Suppressor macrophage treated with lipopolysaccharide for 4 hours (primary cell): ENCODE data around the gene NSMCE1.
"Not testable (repeated sequence)": the region's sequence is repeated elsewhere in the genome, so short reads cannot be mapped to it uniquely, and the experiment has no call there.

Source experiments
- DNase-seq: peaks from one replicate; pipeline ENCODE4 v3.0.0-alpha.2; 2020

NSMCE1 gene

DNA sequence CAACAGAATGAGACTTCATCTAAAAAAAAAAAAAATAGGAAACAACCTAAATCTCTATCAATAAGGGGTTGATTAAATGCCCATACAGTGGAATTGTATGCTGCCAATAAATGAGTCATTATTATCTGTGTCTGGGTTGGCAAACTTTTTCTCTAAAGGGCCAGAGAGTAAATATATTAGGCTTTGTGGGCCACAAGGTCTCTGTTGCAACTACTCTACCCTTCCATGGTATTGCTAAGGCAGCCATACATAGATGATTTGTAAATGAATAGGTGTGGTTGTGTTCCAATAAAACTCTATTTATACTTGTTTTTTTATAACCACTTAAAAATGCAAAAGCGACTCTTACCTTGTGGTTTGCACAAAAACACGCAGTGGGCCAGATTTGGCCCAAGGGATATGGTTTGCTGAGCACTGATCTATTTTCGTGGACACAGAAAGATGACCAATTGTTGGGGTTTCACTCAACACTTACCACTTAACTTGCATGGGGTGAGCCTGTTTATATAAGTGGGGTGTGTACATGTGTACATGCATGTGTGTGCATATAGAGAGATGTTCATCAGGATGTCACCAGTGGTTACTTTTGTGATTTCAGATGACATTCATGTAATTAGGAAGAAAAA is 32.8 kb upstream of the NSMCE1 start:
- no peak for DNase-seq

DNA sequence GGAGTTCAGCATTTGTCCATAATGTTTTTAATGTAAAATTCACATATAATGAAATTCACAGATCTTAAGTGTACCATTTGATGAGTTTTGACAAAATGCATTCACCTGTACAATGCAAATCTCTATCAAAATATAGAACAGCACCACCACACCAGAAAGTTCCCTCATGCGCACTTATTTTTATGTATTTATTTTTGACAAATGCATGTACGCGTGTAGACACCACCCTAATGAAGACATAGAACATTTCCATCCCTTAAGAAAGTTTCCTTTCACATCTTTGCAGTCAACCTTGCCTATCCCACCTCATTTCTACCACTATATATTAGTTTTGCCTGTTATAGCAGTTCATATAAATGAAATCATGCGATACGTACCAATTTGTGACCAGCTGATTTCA is 29.6 kb upstream of the NSMCE1 start:
- DNase-seq: no peak

DNA sequence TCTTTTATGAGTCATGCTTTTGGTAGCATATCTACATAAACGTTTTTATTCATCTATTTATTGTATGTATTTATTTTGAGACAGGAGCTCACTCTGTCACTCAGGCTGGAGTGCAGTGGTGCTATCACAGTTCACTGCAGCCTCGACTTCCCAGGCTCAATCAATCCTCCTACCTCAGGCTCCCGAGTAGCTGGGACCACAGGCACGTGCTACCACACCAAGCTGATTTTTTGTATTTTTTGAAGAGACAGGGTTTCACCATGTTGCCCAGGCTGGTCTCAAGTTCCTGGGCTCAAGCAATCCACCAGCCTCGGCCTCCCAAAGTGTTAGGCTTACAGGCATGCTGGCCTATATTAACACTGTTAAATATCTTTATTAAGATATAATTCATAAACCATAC is 24.8 kb upstream of the NSMCE1 start:
- no peak for DNase-seq

DNA sequence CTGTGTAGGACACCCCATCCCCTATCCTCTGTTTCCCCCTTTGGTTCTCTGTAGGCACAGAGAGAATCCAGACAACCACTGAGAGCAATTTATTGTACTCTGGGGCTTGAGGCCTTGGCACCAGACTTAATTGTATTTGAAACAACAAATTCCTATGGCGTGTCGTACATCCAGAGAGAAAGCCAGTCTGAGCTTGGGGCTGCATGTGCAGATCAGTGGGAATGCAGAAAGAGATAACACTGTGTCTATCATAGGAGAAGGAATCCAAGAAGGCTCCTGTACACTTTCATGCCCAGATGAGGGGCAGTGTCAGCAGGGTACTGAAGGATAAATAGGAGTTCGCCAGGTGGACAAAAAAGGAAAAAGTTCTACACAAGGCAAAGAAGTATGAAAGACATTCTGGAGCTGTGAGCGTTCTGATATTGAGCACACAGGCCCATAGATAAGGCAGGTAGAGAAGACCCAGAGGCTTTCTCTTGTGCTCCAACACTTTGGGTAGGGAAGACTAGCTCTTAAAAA is 23.2 kb upstream of the NSMCE1 start:
- DNase-seq: no peak

DNA sequence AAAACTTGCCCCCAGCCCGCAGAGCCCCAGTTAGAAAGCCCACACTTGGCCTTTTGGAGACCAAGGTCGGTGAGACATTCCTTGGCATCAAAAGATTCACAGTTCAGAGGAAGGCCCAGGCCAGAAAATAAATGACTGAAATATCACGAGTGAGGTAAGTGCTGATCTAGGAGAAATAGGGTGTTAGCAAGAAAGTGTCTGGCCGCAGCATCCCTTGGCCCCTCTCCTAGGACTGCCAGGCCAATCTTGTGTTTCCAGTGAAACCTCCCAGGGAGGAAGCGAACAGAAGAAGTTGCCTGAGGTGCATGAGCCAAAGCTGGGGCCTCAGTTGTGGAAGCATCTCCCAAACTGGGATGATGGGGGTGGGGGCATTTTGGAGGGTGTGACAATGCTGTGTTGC is 22.5 kb upstream of the NSMCE1 start:
- no peak for DNase-seq

DNA sequence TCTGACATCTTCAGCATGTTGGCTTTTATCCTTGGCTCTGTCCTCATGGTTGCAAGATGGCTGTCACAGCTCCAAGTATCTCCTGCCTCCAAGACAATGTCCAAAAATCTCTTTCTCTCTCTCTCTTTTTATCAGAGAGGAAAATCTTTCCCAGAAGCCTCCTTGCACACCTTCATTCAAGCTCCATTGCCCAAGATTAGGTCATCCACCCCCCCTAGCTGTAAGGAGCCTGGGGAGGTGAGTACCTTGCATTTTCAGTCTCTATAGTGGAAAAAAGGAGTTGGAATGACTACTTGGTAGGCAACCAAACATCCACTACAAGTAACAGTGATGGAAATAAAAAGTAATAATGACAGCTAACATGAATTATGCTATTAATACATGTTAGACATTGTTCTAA is 22.0 kb upstream of the NSMCE1 start:
- no peak for DNase-seq

DNA sequence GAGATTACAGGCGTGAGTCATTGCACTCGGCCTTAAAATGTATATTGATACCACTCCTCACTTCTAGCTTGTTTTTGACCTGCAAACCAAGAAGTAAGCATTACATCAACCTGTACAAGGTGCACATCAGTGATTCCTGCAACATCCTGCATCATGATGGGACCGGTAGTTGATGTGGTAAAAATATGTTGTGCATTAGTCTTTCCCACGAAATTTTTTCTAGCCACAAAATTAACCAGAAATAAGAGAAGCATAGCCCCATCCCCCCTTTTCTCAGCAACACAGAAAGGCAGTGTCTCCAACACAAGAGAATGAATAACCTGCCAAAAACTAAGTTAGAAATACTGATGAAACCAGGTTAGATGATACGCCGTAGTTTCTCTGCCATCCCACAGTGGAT is 21.1 kb upstream of the NSMCE1 start:
- DNase-seq: no peak

DNA sequence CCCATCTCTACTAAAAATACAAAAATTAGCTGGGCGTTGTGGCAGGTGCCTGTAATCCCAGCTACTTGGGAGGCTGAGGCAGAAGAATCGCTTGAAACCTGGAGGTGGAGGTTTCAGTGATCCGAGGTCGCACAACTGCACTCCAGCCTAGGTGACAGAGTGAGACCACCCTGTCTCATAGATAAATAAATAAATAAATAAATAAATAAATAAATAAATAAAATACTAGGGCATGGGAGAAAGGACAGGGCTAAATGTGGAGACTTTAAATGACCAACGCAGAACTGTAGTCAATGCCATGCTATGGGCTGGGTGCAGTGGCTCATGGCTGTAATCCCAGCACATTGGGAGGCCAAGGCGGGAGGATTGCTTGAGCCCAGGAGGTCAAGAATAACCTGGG is 19.7 kb upstream of the NSMCE1 start:
- DNase-seq: not testable (repeated sequence)

DNA sequence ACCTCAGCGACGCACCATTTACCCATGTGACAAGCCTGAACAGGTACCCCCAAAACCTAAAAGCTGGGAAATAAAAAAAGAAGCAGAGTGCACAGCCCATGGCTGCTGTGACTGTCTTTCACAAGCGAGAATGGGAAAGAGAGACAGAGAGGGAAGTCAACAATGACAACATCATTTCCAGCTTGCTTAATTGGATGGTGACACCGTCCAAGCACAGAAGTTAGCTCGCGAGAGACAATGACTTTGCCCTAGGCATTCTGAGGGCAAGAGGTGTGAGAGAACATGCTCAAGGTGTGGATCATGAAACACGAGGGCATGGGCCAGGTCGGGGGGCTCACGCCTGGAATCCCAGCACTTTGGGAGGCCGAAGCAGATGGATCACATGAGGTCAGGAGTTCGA is 19.3 kb upstream of the NSMCE1 start:
- peak; percentile 77 for DNase-seq

DNA sequence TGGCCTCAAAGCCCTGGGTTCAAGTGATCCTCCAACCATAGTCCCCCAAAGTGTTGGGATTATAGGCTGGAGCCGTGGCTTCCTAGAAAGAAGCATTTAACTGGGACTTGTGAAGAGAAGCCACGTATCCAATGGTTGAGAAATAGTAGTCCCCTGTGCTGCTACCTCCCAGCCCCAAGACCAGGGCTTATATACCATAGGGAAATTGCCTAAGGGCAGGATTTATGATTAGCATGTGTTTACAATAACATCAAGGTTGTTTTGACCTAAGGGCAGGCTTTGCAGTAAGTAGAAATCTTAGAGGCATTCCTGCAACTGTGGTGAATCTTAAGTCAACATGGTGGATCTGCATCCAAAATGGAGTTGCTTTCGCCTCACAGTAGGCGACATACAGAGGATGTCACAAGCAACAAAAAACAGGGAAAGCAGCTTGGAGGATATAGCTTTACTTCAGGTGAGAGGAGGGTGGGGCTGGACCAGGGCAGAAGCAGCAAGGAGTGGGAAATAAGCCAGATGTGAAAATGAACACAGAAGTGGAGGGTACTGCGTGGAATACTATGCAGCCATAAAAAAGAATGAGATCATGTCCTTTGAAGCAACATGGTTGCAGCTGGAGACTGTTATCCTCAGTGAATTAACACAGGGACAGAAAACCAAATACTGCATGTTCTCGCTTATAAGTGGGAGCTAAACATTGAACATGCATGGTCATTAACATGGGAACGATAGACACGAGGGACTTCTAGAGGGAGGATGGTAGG is 18.7 kb upstream of the NSMCE1 start:
- no peak for DNase-seq

DNA sequence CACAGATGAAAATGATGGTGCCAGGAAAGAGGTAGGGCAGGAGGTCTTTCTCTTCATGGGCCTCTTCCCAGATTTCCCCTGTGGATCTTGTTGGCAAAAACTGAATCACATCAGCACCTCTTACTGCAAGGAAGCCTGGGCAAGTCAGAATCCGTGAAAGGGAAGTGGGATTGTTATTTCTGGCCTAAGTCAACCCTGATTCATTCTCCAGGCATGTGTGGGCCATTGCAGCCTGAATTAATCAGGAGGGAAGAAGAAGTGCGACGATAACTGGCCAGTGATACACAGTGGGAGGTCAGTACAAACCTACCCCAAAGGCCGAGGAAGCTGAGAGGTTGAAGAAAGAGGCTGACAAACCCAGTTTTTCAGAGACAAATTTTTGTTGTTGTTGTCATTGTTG is 17.9 kb upstream of the NSMCE1 start:
- DNase-seq: peak; percentile 88

DNA sequence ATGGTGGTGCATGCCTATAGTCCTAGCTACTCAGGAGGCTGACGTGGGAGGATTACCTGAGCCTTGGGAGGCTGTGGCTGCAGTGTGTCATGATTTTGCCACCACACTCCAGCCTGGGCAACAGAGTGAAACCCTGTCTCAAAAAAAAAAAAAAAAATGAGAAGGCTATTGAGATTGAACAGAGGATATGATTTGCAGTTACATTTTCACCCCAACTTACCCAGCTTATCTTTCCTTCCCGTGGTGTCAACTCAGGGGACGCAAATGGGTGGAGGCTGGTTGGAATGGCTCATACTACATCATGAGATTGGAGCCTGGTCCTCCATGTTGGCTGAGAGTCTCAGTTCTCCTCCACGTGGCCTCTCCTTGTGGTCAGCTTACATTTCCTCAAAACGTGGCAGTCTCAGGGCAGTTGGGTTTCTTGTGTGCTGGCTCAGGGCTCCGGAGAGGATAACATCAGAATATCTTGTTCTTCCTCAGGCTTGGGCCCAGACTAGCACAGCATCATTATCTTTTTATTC is 17.2 kb upstream of the NSMCE1 start:
- peak; percentile 79 for DNase-seq

DNA sequence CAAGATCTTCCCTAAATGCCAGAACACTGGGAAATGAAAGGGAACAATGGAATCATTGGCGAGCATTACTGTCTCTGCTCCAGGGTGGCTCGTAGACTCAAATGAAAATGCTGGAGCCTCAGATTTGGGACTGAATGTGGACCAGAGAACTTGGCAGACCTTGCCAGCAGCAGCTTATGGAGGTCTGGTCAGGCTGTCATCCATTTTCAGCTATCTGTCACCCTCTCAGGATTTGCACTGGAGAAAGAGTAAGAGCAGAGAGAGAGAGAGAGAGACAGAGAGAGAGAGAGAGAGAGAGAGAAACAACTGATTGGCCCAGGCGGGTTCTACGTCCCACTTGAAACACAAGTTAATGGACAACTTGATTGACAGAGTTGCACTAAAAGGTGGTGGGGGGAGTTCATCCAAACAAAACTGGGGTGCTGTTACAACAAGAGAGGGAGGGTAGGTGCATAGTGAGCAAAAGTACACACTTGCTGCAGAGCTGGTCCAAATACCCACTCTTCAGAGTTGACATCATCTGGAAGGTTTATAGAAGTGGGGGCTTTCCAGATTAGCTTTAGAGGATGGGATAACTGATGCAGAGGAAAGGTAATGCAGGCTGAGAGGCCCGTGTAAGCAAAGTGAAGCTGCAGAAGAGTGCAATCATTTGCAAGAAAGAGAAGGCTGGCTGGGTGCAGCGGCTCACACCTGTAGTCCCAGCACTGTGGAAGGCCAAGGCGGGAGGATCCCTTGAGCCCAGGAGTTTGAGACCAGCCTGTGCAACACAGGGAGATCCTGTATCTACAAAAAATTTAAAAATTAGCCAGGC is 16.5 kb upstream of the NSMCE1 start:
- DNase-seq: no peak

DNA sequence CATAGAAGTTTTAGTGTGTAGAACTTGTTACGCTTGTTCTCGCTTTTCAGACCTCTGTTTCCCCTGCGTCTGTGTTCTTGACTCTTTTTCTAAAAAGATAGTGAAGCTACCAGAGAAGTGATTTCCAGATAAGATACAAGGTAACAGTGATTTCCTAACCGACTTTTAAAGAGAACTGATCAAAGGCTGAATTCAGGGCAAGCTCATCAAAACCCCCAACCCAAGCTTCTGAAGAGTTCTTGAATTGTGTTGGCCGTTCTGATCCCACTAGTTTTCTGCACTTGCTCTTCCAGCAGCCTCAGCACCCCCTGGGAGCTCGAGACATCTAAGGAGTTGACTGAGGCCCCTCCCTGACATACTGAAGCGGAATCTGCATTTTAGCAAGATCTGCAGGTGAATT is 12.7 kb upstream of the NSMCE1 start:
- no peak for DNase-seq

DNA sequence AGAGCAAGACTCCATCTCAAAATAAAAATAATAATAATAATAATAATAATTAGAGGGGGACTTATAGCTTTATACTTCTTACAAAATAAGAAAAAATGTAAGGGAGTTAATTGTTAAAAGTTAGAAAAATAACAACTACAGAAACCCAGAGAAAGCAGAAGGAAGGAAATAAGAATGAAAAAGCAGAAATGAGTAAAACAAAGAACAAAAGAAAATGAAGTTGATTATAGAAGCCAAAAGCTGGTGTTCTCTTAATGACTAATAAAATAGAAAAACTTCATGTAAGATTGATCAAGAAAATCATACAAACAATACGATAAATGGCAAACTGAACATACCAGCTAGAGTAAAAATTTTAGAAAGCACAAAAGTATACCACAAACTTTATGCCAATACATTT is 6.8 kb upstream of the NSMCE1 start:
- peak; percentile 20 for DNase-seq

DNA sequence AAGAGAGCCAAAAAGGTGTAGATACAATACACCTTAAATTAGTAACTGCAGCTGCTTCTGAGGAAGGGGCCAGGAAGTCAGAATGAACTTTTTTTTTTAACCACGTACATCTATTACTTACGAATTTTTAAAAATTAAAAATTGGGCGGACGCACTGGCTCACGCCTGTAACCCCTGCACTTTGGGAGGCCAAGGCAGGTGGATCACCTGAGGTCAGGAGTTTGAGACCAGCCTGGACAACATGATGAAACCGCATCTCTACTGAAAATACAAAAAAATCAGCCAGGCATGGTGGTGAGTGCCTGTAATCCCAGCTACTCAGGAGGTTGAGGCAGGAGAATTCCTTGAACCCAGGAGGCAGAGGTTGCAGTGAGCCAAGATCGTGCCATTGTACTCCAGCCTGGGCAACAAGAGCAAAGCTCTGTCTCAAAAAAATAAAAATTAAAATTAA is 5.9 kb upstream of the NSMCE1 start:
- DNase-seq: not testable (repeated sequence)

DNA sequence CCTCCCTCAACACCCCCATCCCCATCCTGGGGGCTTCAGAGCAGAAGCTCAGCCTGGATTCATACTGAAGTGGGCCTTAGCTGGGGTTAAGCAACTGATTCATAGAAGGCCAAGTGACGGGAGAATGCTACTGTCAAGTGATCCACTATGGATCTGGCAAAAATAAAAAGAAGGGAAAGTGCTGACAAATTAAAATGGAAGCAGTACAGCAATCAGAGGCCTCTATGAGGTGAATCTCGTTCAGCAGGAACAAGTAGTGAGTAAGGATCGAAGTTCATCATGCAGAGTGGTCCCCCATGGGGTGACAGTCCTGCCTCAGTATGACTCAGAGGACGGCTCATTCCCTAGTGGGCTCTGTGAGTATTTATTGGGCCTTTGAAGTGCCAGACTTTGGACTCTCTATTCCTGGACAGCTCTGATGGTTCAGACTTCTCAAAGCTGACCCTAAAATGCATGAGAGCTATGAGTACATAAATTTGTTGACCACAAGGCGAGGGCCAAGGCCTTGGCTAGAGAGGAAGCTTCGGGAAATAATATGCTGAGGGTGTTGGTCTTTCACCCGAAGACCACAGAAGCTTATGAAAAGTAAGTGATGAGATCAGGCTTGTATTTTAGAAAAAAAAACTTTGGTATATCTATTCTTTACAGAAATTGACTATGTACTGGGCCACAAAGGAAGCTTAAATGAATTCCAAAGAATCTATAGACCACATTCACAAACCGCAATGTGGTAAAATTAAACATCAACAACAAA is 5.3 kb upstream of the NSMCE1 start:
- peak; percentile 33 for DNase-seq

DNA sequence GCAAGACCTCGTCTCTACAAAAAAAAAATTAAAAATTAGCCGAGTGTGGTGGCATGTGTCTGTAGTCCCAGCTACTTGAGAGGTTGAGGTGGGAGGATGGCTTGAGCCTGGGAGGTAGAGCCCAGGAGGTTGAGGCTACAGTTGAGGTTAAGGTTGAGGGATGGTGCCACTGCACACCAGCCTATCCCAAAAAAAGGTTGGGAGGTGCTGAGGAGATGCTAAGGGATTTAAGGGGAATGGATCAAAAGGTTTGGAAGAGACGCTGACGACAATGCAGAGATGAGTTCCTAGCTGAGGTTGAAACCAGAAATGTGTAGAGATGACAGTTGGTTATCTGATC is 4.7 kb upstream of the NSMCE1 start:
- no peak for DNase-seq

DNA sequence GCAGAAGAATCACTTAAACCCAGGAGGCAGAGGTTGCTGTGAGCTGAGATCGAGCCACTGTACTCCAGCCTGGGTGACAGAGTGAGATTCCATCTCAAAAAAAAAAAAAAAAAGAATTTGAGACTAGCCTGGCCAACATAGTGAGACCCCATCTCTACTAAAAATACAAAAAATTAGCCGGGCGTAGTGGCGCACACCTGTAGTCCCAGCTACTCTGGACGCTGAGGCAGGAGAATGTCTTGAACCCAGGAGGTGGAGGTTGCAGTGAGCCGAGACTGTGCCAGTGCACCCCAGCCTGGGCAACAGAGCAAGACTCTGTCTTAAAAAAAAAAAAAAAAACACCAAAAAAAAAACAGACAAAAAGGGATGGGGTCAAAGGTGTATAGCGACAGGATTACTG is 4.1 kb upstream of the NSMCE1 start:
- not testable (repeated sequence) for DNase-seq

DNA sequence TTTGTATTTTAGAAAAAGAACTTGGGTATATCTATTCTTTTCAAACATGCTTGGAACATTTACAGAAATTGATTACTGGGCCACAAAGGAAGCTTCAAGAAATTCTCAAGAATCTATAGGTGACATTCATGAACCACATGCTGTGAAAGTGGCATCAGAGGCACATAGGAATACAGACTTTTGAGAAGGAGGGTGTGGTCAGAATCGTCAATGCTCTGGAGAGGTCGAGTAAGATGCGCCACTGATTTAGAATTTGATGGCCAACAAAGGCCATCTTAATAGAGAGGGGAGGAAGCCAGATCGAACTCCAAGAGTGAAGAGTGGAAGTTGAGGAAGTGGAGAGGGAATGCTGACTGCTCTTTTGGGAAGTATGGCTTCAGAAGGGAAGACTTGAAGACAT is 3.5 kb upstream of the NSMCE1 start:
- no peak for DNase-seq

DNA sequence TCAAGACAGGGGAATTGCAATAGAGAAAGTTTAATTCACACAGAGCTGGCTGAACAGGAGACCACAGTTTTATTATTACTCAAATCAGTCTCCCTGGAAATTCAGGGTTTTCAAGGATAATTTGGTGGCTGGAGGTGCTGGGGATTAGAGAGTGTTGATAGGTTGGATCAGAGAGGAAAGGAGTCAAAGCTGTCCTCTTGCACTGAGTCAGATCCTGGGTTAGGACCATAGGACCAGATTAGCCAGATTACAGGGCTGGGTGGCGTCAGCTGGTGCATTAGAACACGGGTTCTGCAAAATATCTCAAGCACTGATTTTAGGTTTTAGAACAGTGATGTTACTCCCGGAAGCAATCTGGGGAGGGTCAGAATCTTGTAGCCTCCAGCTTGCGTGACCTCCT is 1.8 kb upstream of the NSMCE1 start:
- DNase-seq: no peak

DNA sequence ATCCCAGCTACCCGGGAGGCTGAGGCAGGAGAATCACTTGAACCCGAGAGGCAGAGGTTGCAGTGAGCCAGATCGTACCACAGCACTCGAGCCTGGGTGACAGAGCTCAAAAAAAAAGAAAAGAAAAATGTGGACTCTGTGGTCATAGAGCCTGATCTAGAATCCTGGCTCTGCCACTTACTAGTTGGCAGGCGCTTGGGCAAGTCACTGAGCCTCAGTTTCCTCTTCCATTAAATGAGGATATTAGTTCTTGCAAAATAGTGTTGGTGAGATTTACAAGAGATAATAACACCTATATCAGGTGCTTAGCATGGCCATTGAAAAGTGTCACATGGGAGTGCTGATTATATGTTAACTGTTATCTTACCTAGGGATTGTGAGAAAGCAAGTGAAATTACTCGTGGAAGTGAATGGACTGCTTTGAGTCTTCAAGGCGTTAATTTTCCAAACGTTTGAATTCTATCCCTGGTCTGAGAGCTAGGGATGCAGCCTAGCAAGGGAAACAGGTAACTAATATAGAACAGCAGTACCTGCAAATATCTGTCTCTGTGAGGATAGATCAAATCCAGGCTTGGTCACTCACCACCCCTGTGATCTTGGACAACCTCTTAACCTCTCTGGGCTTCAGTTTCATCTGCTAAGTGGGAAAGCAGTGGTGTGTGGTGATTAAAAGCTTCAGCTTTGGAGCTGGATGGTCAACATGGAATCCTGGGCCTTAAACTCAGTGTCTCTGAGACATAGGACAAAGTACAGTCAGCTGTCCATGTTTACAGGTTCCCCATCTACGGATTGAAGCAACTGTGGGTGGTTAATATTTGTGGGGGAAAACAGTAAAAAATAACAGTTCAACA is 953 bp upstream of the NSMCE1 start:
- no peak for DNase-seq
